NCI-H1436 (cell line): ENCODE measurements around the gene TGOLN2.
"Not testable (repeated sequence)": the region's sequence is repeated elsewhere in the genome, so short reads cannot be mapped to it uniquely, and the experiment has no call there.

Experiments used
- DNase-seq: peaks from one replicate; lab custom pipeline; 2025; lab: John Stamatoyannopoulos, UW

The TGOLN2 gene

DNA sequence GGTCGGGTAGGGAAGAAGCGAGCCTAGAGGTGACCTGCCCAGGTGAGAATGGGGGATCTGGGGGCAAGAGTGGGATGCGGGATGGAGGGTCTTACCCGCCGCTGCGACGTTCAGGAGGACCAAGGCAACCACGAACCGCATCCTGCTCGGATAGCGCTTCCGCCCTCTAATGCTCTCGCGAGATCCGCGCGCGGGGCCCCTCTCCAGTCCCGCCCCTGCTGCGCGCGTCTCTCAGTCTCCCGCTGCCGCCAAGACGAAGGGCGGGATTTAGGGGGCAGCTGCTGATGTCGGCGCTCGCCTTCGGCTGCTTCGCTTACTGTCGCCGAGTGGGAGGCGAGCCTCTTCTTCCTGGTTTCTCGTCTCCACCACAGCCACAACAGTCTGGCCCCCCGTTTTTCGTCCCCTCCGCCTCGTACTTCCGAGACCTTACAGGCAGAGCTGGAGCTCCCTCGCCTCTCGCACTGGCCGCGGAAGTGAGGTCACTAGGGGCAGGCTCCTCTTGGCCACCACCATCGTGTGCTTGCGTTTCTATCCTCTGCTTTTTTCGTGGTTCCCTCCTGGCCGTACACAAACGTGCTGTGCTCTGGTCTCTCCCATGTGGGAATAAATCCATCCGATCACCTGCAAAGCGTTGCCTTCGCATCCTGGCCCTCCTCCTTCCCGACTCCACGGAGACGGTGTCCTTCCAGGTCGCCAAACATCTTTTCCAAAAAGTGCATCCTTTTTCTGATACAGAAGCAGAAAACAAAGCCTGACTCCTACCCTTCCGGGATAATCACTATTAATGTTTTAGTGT lies at the start of gene TGOLN2:
Gene TGOLN2 (minus strand): TSS at position 168 of the 796 bp plus-strand sequence. CDS start 27 bp downstream, at position 141.
- peak; percentile 93 for DNase-seq

- DNase-seq, result no peak
Measured at GRCh38 chr2:85377083-85377482, 49.3 kb upstream of the TGOLN2 start.

DNA sequence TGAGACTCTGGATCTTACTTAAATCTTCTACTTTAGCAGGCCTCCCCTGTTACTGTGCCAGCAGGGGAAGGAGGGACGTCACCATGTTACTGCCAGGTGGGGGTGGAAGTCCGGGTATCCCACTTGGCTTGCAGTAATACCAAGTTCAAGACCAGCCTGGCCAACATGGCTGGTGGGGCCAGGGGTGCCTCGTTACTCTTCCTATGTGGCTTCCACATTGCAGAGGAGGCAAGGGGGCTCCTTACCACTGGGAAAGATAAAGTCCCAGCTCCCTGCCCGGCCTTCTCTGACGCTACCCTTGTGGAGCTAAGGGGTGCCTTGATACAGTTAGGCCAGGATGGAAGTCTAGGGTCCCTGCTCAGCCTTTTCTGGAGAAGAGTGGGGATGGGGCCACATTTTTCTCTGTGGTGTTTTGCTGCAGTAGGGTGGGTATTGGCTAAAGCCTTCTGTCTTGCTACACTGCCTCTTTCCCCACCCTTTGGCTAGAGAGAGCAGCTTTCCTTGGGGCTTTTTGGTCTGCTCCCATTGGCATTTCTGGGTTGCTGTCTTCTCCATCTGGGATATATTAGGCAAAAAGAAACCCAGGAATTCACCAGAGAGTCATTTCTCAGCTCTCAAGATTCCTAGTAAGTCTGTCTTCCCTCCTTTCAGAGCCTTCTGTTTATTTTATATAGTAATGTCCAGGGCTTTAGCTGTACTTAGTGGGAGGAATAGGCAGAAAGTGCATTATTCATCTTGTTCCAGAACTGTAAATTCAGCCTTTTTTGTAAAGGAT lies 48.7 kb upstream of the TGOLN2 start:
- no peak for DNase-seq

DNA sequence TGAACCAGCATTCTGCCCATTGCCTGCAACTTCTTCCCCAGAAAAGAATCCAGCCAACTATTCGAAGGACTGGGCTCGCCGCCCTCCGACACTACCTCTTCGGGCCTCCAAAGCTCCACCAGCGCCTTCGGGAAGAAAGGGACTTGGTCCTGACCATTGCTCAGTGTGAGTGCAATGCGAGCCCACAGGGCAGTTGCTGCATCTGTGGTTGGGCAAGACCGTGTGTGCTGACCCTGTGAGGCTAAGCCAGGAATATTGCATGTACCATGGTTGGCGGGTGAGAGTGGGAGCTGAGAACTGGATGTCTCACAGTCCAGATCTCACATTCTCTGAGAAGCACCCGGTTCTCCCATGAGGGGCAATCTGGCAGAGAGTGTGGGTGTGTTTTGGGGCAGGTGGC lies 43.3 kb upstream of the TGOLN2 start:
- DNase-seq, result no peak

DNA sequence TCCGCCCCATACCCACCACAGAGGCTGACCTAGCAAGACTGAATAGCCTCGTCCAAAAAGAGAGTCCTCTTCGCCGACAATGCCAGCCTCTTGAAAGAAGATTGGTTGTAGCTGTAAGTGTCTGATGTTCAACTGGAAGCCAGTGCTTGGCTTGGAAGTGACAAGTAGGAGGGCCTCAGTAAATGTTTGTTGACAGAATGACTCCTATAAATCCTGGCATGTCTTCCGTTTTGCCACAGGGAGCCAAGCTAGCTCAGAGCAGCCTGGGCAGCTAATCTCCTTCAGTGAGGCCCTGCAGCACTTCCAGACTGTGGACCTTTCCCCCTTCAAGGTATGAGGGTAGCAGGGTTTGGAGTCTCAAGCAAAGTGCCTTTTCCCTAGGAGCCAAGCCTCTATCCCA lies 41.7 kb upstream of the TGOLN2 start:
- DNase-seq, result no peak

DNA sequence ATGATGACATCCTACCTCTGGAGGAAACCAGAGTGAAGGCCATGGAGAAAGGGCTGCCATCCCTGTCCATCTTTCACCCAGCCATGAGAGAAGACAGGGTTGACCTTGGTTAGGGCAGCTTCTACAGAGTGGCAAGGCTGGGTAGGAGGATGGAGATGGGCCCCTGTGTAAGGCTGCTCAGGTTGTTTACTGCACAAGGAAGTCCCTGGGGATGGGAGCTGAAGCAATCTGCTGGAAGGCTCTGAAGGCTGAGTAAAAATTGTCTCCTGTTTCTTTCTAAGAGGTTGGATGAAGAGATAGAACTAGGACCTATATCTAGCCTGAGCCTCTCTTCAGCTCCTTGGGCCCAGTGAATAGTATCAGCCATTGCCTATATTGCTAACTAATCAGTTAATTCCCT lies 41.1 kb upstream of the TGOLN2 start:
- no peak for DNase-seq

DNA sequence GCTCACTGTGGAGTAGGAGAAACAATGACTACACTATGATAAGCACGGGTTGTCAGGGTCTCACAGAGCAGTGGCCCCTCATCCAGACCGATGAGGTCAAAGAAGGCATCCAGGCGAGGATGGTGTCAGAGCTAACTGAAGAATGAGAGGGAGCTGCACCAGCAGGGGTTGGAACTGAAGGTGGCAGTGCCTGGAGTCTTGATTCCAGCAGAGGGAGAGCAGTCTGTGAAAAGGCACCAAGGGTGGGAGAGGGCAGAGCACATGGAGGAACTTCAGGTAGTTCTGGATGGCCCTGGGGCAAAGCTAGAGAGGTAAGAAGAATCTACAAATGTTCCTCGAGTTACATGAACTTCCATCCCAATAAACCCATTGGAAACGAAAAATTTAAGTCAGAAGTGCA lies 39.4 kb upstream of the TGOLN2 start:
- DNase-seq, result no peak

DNA sequence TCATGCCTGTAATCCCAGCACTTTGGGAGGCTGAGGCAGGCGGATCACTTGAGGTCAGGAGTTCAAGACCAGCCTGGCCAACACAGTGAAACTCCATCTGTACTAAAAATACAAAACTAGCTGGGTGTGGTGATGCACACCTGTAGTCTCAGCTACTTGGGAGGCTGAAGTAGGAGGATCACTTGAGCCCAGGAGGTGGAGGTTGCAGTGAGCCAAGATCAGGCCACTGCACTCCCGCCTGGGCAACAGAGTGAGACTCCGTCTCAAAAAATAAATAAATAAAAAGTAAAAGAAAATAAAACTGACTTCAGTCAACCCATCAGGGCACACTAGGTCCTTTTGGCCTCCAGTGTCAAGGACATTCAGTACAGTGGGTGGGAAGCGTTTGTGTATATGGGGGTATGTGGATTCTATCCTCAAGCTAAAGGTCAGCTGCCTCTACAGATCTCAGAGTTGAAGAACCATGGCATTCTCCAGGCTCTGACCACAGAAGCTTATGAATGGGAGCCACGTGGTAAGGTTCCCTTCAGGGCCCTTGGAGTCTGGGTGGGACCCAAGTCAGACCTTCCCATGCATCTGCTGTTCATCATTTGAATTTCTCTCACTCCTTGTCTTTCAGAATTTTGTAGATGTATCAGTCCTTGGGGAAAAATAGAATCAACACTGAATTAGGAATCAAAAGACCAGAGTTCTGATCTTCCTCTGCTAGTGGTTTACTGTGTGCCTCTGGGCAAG lies 35.0 kb upstream of the TGOLN2 start:
- DNase-seq, result not testable (repeated sequence)

GRCh38 chr2:85357736-85358135 lies 29.9 kb upstream of the TGOLN2 start:
- no peak for DNase-seq

DNA sequence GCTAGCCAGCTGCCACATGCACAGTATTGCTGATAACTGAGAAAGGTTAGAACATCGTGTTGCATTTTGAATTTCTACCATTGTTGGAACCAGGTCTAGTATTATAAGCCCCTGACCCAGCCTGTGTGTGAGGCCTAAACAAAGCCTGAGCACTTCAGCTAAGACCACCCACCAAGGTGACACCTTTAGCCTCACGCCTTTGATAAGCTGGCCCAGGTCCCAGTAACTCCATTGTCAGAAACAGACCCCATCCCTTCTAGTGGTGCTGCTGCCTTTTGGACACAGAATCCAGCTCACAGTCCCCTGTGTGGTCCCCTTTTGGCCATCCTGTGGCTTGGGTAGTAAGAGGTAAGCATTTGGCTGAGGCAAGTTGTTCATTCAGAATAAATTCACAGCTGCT lies 28.4 kb upstream of the TGOLN2 start:
- DNase-seq, result no peak

DNA sequence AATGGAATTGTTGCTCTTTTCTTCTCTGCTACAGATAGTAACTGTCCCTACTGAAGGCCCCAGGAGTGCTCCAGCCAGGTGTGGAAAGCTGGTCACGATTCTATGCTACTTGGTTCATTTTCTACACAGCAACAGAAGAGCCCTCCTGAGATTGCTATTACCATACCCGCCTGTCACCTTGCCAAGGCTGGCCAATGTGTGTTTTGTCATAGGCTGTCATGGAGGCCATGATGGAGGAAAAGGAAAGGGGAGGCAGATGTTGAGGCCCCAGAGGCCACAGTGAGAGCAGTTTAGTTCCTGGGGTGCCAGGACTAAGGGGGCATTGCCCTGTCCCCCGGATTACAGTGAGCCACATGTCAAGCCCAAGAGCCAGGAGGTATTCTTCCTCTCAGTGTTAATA lies 27.7 kb upstream of the TGOLN2 start:
- no peak for DNase-seq

DNA sequence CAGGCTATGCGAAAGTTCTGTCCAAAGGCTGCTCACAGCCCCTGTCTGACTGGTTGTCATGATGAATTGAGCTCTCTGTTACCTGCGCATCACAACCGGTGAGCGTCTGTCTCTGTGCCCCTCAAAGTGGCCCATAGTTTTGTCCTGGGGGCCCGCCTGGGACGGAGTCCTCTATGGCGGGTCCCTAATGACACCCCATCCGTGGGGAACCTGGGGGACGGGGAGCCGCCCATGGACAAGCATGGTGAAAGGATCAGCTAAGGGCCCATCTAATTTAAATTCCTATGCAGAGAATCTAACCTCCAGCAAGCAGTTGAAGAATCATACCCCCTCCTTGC lies 27.3 kb upstream of the TGOLN2 start:
- no peak for DNase-seq

GRCh38 chr2:85354286-85355072 lies 26.7 kb upstream of the TGOLN2 start, which contains the start of the genes ELMOD3 and RETSAT:
ELMOD3 (plus strand) TSS chr2:85354769; CDS start chr2:85357199, 2,430 bp downstream.
RETSAT (minus strand) TSS chr2:85354528; CDS start chr2:85354507, 21 bp downstream.
- DNase-seq, result peak; percentile 96

GRCh38 chr2:85353876-85354285 lies 26.1 kb upstream of the TGOLN2 start:
- DNase-seq, result peak; percentile 0

DNA sequence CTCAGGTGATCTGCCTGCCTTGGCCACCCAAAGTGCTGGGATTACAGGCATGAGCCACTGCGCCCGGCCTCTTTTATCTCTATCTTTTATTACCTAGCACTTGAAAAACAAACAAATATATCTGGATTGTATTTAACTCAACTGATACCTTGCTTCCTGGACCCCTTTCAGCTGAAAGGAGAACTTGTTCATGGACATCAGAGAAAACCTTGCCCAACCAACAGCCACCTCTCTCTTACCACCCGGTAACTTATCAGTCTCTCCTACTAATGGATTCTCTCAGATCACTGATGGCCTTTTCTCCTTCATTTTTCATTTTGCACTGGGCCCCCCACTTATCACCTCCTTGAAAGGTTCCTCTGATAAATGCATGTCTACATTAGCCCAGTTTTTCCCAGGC lies 19.8 kb upstream of the TGOLN2 start:
- no peak for DNase-seq

DNA sequence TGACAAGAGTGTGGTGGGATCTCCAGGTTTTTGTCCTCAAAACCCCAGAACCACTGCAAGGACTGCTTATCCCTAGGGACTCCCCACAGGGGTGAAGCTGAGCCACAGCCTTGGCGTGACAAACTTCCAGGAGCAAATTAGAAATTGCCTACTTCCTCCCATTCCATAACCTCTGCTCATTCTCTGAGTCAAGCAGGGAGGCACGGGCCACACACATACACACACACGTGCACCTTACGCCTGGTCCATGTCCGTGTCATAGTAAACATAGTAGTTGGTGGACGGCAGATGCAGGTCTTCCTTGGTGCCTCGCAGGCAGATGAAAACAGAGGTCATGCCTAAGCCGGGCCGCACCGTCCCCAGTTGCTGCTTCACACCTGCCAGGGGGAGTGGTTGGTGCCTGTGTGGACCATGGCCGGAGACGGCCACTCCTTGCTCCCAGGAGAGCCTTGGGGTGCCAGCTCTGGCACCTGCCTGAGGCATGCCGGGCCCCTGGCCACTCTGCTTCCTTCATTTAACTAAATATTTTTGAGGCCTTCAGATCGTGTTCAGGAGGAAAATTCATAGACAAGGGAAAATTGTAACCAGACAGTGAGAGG lies 16.7 kb upstream of the TGOLN2 start:
- DNase-seq, result no peak

- not testable (repeated sequence) for DNase-seq
Measured at GRCh38 chr2:85343207-85343895, 15.6 kb upstream of the TGOLN2 start.

- DNase-seq, result no peak
Measured at GRCh38 chr2:85342156-85342555, 14.4 kb upstream of the TGOLN2 start.

- DNase-seq, result no peak
Measured at GRCh38 chr2:85341269-85342029, 13.7 kb upstream of the TGOLN2 start.
